ENCODE measurements around the gene KRT84.

Gene KRT84

GRCh38 chr12:52364901-52365489 lies 20.5 kb downstream of the KRT84 start:
- no peak for TF ChIP-seq SPI1 (IDR thresholded peaks at IDR 0.05; ENCODE audit: borderline replicate concordance, low read depth)
- TF ChIP-seq POLR2AphosphoS5 (IDR thresholded peaks at IDR 0.05; ENCODE audit: low read depth), result no peak
- no peak for TF ChIP-seq REST (IDR thresholded peaks at IDR 0.05; ENCODE audit: insufficient replicate concordance, low read depth)
- TF ChIP-seq CTCF (IDR thresholded peaks at IDR 0.05; ENCODE audit: insufficient read depth, low read length), result no peak
- Histone ChIP-seq H3K27ac (replicated peaks) (no peak overlapping the region), H3K4me3 (replicated peaks; ENCODE audit: insufficient read depth, low read length) (no peak overlapping the region), H3K27me3 (ENCODE audit: insufficient read depth, poor library complexity, severe bottlenecking) (peaks cover 3% of the 10 kb centered on the region)
- no peak for DNase-seq (ENCODE audit: low read depth in 1 of 2, low spot score in 1 of 2)

GRCh38 chr12:52364061-52364460 lies 21.4 kb downstream of the KRT84 start:
- Histone ChIP-seq H3K27ac (replicated peaks) (no peak overlapping the region), H3K4me3 (replicated peaks; ENCODE audit: insufficient read depth, low read length) (no peak overlapping the region), H3K27me3 (ENCODE audit: insufficient read depth, poor library complexity, severe bottlenecking) (peaks cover 3% of the 10 kb centered on the region)
- TF ChIP-seq GABPA (IDR thresholded peaks at IDR 0.05; ENCODE audit: low read depth) (no peak), POLR2AphosphoS5 (IDR thresholded peaks at IDR 0.05; ENCODE audit: low read depth) (no peak), SPI1 (IDR thresholded peaks at IDR 0.05; ENCODE audit: borderline replicate concordance, low read depth) (no peak), CTCF (IDR thresholded peaks at IDR 0.05; ENCODE audit: insufficient read depth, low read length) (no peak), REST (IDR thresholded peaks at IDR 0.05; ENCODE audit: insufficient replicate concordance, low read depth) (no peak)
- no peak for DNase-seq (ENCODE audit: low read depth in 1 of 2, low spot score in 1 of 2)

GRCh38 chr12:52363111-52363679 lies 22.3 kb downstream of the KRT84 start:
- TF ChIP-seq CTCF (IDR thresholded peaks at IDR 0.05; ENCODE audit: insufficient read depth, low read length) (no peak), REST (IDR thresholded peaks at IDR 0.05; ENCODE audit: insufficient replicate concordance, low read depth) (no peak), POLR2AphosphoS5 (IDR thresholded peaks at IDR 0.05; ENCODE audit: low read depth) (no peak), SPI1 (IDR thresholded peaks at IDR 0.05; ENCODE audit: borderline replicate concordance, low read depth) (no peak), GABPA (IDR thresholded peaks at IDR 0.05; ENCODE audit: low read depth) (no peak)
- H3K27me3 ChIP-seq (ENCODE audit: insufficient read depth, poor library complexity, severe bottlenecking), result peaks cover under 1% of the 10 kb centered on the region
- H3K27ac ChIP-seq (replicated peaks), result no peak overlapping the region

More at GRCh38 chr12:52363111-52363679, 22.3 kb downstream of the KRT84 start:
- H3K4me3 ChIP-seq (replicated peaks; ENCODE audit: insufficient read depth, low read length), result no peak overlapping the region
- DNase-seq (ENCODE audit: low read depth in 1 of 2, low spot score in 1 of 2), result no peak

All from HL-60 (cell line).